AG04449 (cell line): ENCODE data around the gene TMEM270.
"Not testable (repeated sequence)": the region's sequence is repeated elsewhere in the genome, so short reads cannot be mapped to it uniquely, and the experiment has no call there.

Experiments used
- CTCF ChIA-PET: fragments of 350-600 bp; formaldehyde crosslinking; extraction: SDS; loops from one replicate; lab custom pipeline; 2021; ENCODE audit warnings: antibody characterized with exemption; lab: Yijun Ruan, JAX
- POLR2A ChIA-PET: fragments of 400-600, 350-600 bp; formaldehyde crosslinking; extraction: SDS; loops from one replicate; lab custom pipeline; 2020; ENCODE audit warnings: antibody characterized with exemption, inconsistent platforms; lab: Yijun Ruan, JAX
- DNase-seq: peaks from one replicate; pipeline ENCODE4 v3.0.0-alpha.2; 2010; ENCODE audit warnings: low read depth, low spot score
- H3K4me3 ChIP-seq: 2 replicates; pipeline ENCODE4 v1.5.1; 2011; ENCODE audit warnings: low read depth, mild to moderate bottlenecking, control low read depth, low read length
- CTCF ChIP-seq: IDR thresholded peaks from one replicate; pipeline ENCODE4 v1.5.1; 2011; ENCODE audit warnings: mild to moderate bottlenecking, moderate library complexity, low read length, control low read depth, inconsistent platforms; ENCODE audit not compliant: insufficient read depth; ENCODE audit errors: missing control alignments

Gene TMEM270

DNA sequence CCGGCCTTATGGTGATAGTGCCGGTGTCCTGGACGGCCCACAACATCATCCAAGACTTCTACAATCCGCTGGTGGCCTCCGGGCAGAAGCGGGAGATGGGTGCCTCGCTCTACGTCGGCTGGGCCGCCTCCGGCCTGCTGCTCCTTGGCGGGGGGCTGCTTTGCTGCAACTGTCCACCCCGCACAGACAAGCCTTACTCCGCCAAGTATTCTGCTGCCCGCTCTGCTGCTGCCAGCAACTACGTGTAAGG lies 29.4 kb upstream of the TMEM270 start:
- no peak overlapping the region for H3K4me3 ChIP-seq
- no peak for DNase-seq
- ChIA-PET POLR2A (no interaction called here), CTCF (no interaction called here)
- TF ChIP-seq CTCF, result no peak

DNA sequence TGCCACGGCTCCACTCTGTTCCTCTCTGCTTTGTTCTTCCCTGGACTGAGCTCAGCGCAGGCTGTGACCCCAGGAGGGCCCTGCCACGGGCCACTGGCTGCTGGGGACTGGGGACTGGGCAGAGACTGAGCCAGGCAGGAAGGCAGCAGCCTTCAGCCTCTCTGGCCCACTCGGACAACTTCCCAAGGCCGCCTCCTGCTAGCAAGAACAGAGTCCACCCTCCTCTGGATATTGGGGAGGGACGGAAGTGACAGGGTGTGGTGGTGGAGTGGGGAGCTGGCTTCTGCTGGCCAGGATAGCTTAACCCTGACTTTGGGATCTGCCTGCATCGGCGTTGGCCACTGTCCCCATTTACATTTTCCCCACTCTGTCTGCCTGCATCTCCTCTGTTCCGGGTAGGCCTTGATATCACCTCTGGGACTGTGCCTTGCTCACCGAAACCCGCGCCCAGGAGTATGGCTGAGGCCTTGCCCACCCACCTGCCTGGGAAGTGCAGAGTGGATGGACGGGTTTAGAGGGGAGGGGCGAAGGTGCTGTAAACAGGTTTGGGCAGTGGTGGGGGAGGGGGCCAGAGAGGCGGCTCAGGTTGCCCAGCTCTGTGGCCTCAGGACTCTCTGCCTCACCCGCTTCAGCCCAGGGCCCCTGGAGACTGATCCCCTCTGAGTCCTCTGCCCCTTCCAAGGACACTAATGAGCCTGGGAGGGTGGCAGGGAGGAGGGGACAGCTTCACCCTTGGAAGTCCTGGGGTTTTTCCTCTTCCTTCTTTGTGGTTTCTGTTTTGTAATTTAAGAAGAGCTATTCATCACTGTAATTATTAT lies 28.9 kb upstream of the TMEM270 start:
- CTCF ChIA-PET, result interaction anchor here (1.3 to 1.9 kb wide), 2 partner anchors 20 to 25 kb away, joined by 3 to 5 read pairs; no protein-coding TSS in a partner anchor
- no peak for TF ChIP-seq CTCF
- H3K4me3 ChIP-seq, result no peak overlapping the region
- DNase-seq, result no peak
- POLR2A ChIA-PET, result no interaction called here

DNA sequence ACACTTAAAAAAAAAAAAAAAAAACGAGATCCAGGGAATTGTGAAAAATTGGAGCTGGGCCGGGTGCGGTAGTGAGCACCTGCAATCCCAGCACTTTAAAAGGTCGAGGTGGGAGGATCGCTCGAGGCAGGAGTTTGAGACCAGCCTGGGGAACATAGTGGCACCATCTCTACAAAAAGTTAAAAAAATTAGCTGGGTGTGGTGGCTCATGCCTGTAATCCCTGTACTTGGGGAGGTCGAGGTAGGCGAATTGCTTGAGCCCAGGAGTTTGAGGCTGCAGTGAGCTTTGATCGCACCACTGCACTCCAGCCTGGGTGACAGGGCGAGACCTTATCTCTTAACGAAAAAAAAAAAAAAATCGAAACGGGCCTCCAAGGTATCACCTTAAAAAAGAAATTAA lies 28.2 kb upstream of the TMEM270 start:
- TF ChIP-seq CTCF, result no peak
- CTCF ChIA-PET, result interaction anchor here (1.3 to 1.9 kb wide), 2 partner anchors 21 to 24 kb away, joined by 3 to 5 read pairs; no protein-coding TSS in a partner anchor
- no peak for DNase-seq
- POLR2A ChIA-PET, result interaction anchor here (0.6 kb wide), 2 partner anchors 108 to 416 kb away, joined by 3 to 4 read pairs; no protein-coding TSS in a partner anchor
- no peak overlapping the region for H3K4me3 ChIP-seq

DNA sequence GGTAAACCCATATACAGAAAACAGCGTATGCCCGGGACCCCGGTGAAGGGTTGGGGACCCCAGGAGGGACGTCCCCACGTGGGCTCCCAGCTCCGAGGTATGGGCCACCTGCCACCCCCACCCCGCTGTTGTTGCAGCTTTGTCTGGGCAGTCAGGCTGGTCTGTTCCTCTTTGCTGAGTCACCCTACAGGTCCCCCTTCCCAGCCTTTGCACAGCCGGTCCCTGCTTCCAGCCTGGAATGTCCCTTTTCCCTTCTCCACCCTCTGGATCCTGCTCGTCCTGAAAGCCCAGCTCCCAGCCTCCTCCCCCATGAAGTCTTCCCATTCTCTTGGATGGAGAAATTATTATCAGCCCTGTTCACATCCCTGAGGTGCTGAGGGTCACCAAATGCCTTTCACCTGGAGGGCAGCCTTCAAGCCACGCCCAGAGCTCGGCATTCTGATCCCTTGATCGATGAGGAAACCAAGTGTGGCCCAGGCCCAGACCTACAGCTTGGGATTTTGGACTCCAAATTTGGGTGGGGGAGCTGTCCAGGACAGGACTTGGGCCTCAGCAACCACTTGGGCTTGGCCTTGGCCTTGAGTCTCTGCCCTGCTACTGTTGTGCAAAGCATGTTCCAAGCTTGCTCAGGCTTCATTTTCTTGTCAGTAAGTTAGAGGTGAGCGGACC lies 27.6 kb upstream of the TMEM270 start:
- CTCF ChIA-PET, result interaction anchor here (0.7 to 1.9 kb wide), 3 partner anchors 21 to 24 kb away, joined by 3 to 5 read pairs (median 3); no protein-coding TSS in a partner anchor
- TF ChIP-seq CTCF, result no peak
- no peak for DNase-seq
- POLR2A ChIA-PET, result interaction anchor here (0.6 kb wide), 2 partner anchors 109 to 415 kb away, joined by 3 to 4 read pairs; no protein-coding TSS in a partner anchor
- H3K4me3 ChIP-seq, result no peak overlapping the region

DNA sequence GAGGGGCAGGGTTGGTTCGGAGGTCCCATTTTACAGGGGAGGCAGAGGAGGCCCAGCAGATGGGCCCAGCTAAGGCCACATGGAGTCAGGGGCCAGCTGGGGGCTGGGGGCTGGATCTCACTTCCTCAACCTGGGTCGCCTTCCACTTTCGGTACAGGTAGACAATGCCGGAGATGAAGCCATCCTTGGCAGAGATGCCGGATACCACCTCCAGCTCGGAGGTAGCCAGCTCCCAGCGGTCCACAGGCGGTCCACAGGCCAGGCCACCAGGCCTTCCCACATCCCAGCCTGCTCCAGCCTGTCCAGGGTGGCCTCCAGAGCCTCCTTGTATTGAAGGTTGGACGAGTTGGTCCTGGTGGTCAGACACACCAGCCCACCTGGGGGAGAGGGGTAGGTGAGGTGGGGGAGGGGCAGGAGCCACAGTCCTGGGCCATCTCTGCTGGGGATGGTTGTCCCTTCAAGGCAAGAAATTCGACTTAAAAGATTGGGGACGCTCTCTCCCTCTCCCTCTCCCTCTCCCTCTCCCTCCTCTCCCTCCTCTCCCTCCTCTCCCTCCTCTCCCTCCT lies 26.2 kb upstream of the TMEM270 start:
- TF ChIP-seq CTCF, result no peak
- ChIA-PET POLR2A (no interaction called here), CTCF (no interaction called here)
- no peak for DNase-seq
- H3K4me3 ChIP-seq, result no peak overlapping the region

- POLR2A ChIA-PET, result interaction anchor here (1.0 kb wide), 1 partner anchor 10 kb away, joined by 3 read pairs; no protein-coding TSS in a partner anchor
Measured at GRCh38 chr7:73837167-73837566, 23.8 kb upstream of the TMEM270 start.

More at GRCh38 chr7:73837167-73837566, 23.8 kb upstream of the TMEM270 start:
- H3K4me3 ChIP-seq, CTCF ChIA-PET, DNase-seq: not testable (repeated sequence)
